Mucosa of rectum (tissue), 2 donors: Measurements from ENCODE around the gene ARID2.

Experiments
- H3K27ac ChIP-seq, 2 donors: one replicate each; pipeline ENCODE4 v1.7.0; 2013; ENCODE audit warnings: inconsistent platforms in 2 of 2, low read depth in 2 of 2, low read length in 2 of 2
- H3K27me3 ChIP-seq, 2 donors: one replicate each; pipeline ENCODE4 v1.7.0; 2013; ENCODE audit warnings: low read length in 2 of 2; ENCODE audit not compliant: control insufficient read depth in 2 of 2, insufficient read depth in 2 of 2
- H3K36me3 ChIP-seq, 2 donors: one replicate each; pipeline ENCODE4 v1.7.0; 2013; ENCODE audit warnings: low read length in 2 of 2; ENCODE audit not compliant: control insufficient read depth in 2 of 2, insufficient read depth in 2 of 2
- H3K4me1 ChIP-seq, 2 donors: one replicate each; pipeline ENCODE4 v1.7.0; 2013; ENCODE audit warnings: low read length in 2 of 2, mild to moderate bottlenecking in 1 of 2; ENCODE audit not compliant: control insufficient read depth in 2 of 2, insufficient read depth in 2 of 2
- H3K4me3 ChIP-seq, 2 donors: one replicate each; pipeline ENCODE4 v1.7.0; 2013; ENCODE audit warnings: low read length in 2 of 2
- H3K9ac ChIP-seq, 2 donors: one replicate each; pipeline ENCODE4 v1.7.0; 2013; ENCODE audit warnings: low read length in 2 of 2, low read depth in 1 of 2, mild to moderate bottlenecking in 1 of 2
- H3K9me3 ChIP-seq, 2 donors: one replicate each; pipeline ENCODE4 v1.7.0; 2013; ENCODE audit warnings: low read length in 2 of 2; ENCODE audit not compliant: control insufficient read depth in 2 of 2
- donor health status: healthy.
- donor health status: Normal muscosa, but diverticular disease.

The ARID2 gene

GRCh38 chr12:45781080-45781479, 51.6 kb downstream of the ARID2 start:
- no peak overlapping the region for H3K4me3 ChIP-seq
- H3K27me3 ChIP-seq: no peaks in the 10 kb centered on the region
- no peaks in the 10 kb centered on the region for H3K9me3 ChIP-seq
- no peaks in the 10 kb centered on the region for H3K36me3 ChIP-seq
- H3K9ac ChIP-seq: no peak overlapping the region
- H3K27ac ChIP-seq: no peak overlapping the region
- no peaks in the 10 kb centered on the region for H3K4me1 ChIP-seq

DNA sequence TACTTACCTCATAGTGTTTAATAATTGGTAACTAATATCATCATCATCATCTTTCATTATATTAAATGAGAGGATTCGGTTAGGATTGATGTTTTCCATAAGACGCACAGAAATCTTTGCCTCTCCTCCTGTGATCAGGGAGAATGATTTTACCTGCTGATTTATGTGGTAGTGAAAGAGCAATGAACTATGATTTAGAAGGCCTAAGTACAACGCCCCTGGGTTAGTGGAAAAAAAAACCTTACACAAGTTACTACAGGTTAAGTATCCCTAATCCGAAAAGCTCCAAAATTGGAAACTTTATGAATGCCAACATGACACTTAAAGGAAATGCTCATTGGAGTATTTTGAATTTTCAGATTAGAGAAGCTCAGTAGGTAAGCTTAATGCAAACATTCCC, 55.8 kb downstream of the ARID2 start:
- H3K9me3 ChIP-seq: no peaks in the 10 kb centered on the region
- H3K9ac ChIP-seq: no peak overlapping the region
- no peak overlapping the region for H3K27ac ChIP-seq
- H3K36me3 ChIP-seq: no peaks in the 10 kb centered on the region
- H3K27me3 ChIP-seq: no peaks in the 10 kb centered on the region
- H3K4me3 ChIP-seq: no peak overlapping the region
- H3K4me1 ChIP-seq: no peaks in the 10 kb centered on the region

GRCh38 chr12:45789025-45789424, 59.5 kb downstream of the ARID2 start:
- H3K9ac ChIP-seq: no peak overlapping the region
- no peak overlapping the region for H3K27ac ChIP-seq
- H3K36me3 ChIP-seq: peaks cover 0 to 3% of the 10 kb centered on the region in 2 donors
- no peak overlapping the region for H3K4me3 ChIP-seq
- no peaks in the 10 kb centered on the region for H3K4me1 ChIP-seq
- H3K9me3 ChIP-seq: no peaks in the 10 kb centered on the region
- no peaks in the 10 kb centered on the region for H3K27me3 ChIP-seq

DNA sequence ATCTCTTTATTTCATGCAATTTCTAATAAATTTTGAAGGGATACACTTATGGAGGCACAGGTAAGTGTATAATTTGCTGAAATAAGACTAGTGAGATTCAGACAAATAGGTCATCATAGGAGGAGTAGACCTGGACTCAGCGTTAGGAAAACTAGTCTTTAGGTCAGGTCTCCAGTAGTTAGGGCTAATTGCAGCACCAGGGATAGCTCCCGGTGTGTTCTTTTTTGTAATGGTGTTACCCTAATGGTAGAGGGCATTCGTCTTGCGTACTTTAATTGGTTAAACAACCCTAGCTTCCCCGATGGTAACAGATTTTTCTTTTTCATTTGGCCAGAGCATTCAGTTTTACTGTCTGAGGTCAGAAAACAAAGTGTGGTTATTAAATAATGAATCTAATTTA, 64.9 kb downstream of the ARID2 start:
- Histone ChIP-seq H3K27ac (no peak overlapping the region), H3K4me3 (no peak overlapping the region), H3K27me3 (no peaks in the 10 kb centered on the region), H3K36me3 (peaks cover 0 to 5% of the 10 kb centered on the region in 2 donors), H3K9ac (no peak overlapping the region), H3K9me3 (no peaks in the 10 kb centered on the region), H3K4me1 (no peaks in the 10 kb centered on the region)

- Histone ChIP-seq H3K36me3 (no peaks in the 10 kb centered on the region), H3K27me3 (no peaks in the 10 kb centered on the region), H3K4me3 (no peak overlapping the region)
Measured at GRCh38 chr12:45801625-45802024, 72.1 kb downstream of the ARID2 start.

DNA sequence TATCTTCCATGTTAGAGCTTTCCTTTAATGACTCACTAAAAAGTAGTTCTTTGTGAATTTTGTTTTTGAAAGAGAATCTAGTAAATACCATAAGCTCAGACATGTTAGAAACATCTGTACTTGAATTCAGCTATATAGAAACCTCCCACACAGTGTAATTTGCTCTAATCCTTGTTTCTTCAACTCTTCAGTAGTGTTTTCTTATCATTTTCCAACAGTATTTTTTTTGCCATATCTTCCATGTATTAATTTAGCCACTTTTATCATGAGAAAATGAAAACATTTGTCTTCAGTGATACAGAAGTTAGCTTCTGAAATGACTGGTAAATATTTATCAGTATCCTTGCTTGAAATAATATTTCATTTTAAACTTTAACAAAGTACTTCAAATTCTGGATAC, 73.6 kb downstream of the ARID2 start:
- no peaks in the 10 kb centered on the region for H3K36me3 ChIP-seq
- no peak overlapping the region for H3K4me3 ChIP-seq
- no peaks in the 10 kb centered on the region for H3K9me3 ChIP-seq
- no peaks in the 10 kb centered on the region for H3K4me1 ChIP-seq
- no peak overlapping the region for H3K27ac ChIP-seq
- no peak overlapping the region for H3K9ac ChIP-seq
- H3K27me3 ChIP-seq: no peaks in the 10 kb centered on the region

More at GRCh38 chr12:45801625-45802024, 72.1 kb downstream of the ARID2 start:
- H3K4me1 ChIP-seq: no peaks in the 10 kb centered on the region
- H3K9me3 ChIP-seq: no peaks in the 10 kb centered on the region
- no peak overlapping the region for H3K27ac ChIP-seq
- no peak overlapping the region for H3K9ac ChIP-seq

GRCh38 chr12:45816652-45817051, 87.1 kb downstream of the ARID2 start:
- no peaks in the 10 kb centered on the region for H3K9me3 ChIP-seq
- no peak overlapping the region for H3K9ac ChIP-seq
- H3K27me3 ChIP-seq: no peaks in the 10 kb centered on the region
- H3K36me3 ChIP-seq: peaks cover 7 to 10% of the 10 kb centered on the region in 2 donors
- no peaks in the 10 kb centered on the region for H3K4me1 ChIP-seq
- H3K27ac ChIP-seq: no peak overlapping the region
- no peak overlapping the region for H3K4me3 ChIP-seq

- Histone ChIP-seq H3K27ac (no peak overlapping the region), H3K9me3 (no peaks in the 10 kb centered on the region), H3K4me1 (no peaks in the 10 kb centered on the region), H3K27me3 (no peaks in the 10 kb centered on the region), H3K36me3 (peaks cover 12 to 13% of the 10 kb centered on the region in 2 donors), H3K9ac (no peak overlapping the region), H3K4me3 (no peak overlapping the region)
Measured at GRCh38 chr12:45827974-45828373, 98.5 kb downstream of the ARID2 start.

DNA sequence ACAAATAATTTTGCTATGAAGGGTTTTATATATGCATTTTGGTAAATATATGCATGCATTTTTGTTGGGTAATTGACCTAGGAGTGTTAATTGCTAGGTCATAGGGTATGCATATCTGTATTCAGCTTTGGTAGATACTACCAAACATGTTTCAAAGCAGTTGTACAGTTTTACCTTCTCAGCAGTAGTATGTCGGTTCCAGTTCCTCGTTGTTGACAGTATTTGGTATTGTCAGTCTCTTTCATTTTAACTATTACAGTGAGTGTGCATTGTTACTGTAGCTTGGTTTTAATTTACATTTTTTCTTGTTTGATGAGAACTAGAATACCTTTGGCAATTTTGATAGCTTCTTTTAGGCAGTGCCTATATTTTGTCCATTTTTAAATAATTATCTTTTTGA, 98.9 kb downstream of the ARID2 start:
- Histone ChIP-seq H3K4me1 (no peaks in the 10 kb centered on the region), H3K27me3 (no peaks in the 10 kb centered on the region), H3K9ac (no peak overlapping the region), H3K9me3 (no peaks in the 10 kb centered on the region), H3K4me3 (no peak overlapping the region), H3K27ac (no peak overlapping the region), H3K36me3 (peaks cover 8 to 10% of the 10 kb centered on the region in 2 donors)

DNA sequence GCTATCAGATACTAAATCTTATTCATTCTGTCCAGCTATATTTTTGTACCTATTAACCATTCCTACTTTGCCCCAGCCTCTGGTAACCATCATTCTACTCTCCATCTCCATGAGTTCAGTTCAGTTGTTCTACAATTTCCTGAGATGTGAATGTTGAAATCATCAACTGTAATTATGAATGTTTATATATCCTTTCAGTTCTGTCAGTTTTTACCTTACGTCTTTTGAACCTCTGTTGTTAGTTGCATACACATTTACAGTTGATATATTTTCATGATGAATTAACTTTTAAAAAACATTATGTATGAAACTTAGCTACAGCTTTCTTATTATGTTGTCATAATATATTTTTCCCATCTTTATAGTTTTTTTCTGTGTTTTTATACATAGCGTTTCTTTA, 102.1 kb downstream of the ARID2 start:
- H3K4me1 ChIP-seq: no peaks in the 10 kb centered on the region
- no peak overlapping the region for H3K4me3 ChIP-seq
- no peak overlapping the region for H3K9ac ChIP-seq

GRCh38 chr12:45833401-45833800, 103.9 kb downstream of the ARID2 start:
- Histone ChIP-seq H3K9me3 (no peaks in the 10 kb centered on the region), H3K4me3 (no peak overlapping the region), H3K27ac (no peak overlapping the region), H3K36me3 (peaks cover 7 to 16% of the 10 kb centered on the region in 2 donors), H3K9ac (no peak overlapping the region), H3K4me1 (no peaks in the 10 kb centered on the region), H3K27me3 (no peaks in the 10 kb centered on the region)

More for the DNA sequence above, 102.1 kb downstream of the ARID2 start:
- peaks cover 5 to 6% of the 10 kb centered on the region in 2 donors for H3K36me3 ChIP-seq
- H3K27ac ChIP-seq: no peak overlapping the region
- no peaks in the 10 kb centered on the region for H3K27me3 ChIP-seq
- no peaks in the 10 kb centered on the region for H3K9me3 ChIP-seq
